ENCODE measurements around the gene VPS13C.

The VPS13C gene

DNA sequence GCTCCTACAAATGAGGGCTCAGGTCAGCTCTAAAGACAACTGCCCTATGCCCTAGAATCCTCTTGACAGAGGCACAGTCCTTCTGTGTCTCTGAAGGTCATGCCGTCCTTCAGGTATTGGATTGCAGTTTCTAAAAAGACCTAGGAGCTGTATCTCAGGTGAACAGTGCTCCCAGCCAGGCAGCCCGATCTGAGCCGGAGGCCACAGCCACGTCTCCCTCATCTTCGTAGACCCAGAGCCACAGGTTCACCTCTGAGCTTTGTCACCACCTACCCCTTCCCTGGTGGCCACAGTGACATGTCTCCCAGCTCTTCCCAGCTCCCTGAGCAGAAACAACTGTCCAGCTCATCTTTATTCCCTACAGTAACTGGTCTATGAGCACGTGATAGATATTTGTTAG lies 228.0 kb downstream of the VPS13C start:
- in situ Hi-C loops (cut with MboI; ENCODE audit: low sequenced_read_pairs, unreplicated experiment) = loop anchor here (25.0 kb wide), 2 partner anchors 670 to 1245 kb away; no protein-coding TSS in a partner anchor

DNA sequence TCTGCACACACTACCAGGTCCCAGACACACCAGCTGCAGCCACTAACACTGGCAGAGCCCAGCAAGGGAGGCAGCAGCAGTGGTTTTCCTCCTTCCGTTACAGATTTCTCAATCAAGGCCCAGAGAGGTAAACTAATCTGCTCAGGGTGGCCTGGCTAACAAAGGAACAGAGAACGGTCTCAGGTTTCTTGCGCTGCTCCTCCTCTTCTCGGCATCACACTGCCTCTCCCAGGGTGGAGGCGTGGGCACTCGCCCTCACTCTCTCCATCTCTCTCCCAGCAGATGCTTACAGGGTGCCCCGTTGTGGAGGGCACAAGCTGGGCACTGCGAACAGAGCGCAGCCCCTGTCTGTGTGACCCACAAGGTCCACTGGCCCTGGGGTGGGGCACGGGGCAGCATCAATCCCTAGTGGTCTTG lies 228.7 kb downstream of the VPS13C start:
- TF ChIP-seq, protein P1, sequence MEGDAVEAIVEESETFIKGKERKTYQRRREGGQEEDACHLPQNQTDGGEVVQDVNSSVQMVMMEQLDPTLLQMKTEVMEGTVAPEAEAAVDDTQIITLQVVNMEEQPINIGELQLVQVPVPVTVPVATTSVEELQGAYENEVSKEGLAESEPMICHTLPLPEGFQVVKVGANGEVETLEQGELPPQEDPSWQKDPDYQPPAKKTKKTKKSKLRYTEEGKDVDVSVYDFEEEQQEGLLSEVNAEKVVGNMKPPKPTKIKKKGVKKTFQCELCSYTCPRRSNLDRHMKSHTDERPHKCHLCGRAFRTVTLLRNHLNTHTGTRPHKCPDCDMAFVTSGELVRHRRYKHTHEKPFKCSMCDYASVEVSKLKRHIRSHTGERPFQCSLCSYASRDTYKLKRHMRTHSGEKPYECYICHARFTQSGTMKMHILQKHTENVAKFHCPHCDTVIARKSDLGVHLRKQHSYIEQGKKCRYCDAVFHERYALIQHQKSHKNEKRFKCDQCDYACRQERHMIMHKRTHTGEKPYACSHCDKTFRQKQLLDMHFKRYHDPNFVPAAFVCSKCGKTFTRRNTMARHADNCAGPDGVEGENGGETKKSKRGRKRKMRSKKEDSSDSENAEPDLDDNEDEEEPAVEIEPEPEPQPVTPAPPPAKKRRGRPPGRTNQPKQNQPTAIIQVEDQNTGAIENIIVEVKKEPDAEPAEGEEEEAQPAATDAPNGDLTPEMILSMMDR (IDR thresholded peaks at IDR 0.05; ENCODE audit: borderline replicate concordance, control extremely low read depth, extremely low read depth, insufficient read depth, missing control alignments) = no peak
- DNase-seq (ENCODE audit: low spot score) = no peak
- in situ Hi-C loops (cut with MboI; ENCODE audit: low sequenced_read_pairs, unreplicated experiment) = loop anchor here (25.0 kb wide), 2 partner anchors 669 to 1244 kb away; no protein-coding TSS in a partner anchor

More for the DNA sequence above, 228.0 kb downstream of the VPS13C start:
- no peak for DNase-seq (ENCODE audit: low spot score)
- TF ChIP-seq, protein P1 (IDR thresholded peaks at IDR 0.05; ENCODE audit: borderline replicate concordance, control extremely low read depth, extremely low read depth, insufficient read depth, missing control alignments) = no peak

DNA sequence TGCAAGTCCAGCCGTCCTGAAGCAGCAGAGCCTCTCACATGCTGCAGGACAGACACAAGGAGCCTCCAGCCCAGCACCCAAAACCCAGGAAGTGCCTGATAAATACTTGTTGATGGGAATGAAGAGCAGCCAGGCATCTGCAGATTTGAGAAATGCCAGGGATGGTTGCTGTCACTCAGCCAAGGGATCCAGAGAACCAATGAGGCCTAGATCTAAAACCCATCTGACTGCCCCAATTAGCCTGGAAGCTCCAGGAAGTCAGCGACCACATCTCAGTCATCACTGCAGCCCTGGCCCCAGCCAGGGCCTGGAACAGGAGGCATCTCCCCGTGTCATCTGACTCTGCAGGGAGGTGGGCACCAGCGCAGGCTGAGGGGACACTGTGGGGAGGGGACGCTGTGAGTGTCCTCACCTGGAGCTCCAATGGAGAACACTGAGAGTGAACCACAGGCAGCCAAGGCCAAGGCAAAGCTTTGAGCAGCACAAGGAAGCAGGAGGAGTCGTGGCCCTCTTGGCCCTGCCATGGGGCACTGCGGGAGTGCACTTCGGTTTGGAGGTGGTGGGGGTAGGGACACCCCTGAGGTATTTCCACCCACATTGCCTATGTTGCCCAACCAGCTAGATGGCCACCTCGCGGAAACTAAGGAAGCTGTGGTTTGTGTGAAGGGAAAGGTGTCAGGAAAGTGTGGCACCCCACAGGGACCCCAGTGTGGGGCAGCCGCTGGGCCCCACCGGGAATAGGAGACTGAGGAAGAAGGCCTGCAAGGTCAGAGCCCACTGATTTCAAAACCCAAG lies 229.5 kb downstream of the VPS13C start:
- in situ Hi-C loops (cut with MboI; ENCODE audit: low sequenced_read_pairs, unreplicated experiment) = loop anchor here (25.0 kb wide), 2 partner anchors 668 to 1243 kb away; no protein-coding TSS in a partner anchor

DNA sequence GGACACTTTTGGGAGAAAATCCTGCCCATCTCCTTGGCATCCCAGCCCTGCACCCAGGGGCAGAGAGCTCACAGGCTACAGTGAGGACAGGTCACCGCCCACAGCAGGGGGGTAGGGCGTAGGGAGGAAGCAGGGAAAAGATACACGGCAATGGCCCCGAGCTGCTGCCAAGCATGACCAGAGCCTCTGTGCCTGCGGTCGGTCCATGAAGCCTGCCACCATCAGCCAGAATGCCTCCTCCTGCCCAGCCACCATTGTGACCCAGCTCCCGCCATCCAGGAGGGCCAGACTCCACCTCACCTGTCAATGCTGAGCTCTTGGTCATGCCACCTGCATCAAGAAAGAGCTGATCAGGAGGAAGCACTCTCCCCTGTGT lies 230.7 kb downstream of the VPS13C start:
- TF ChIP-seq, protein P1 (IDR thresholded peaks at IDR 0.05; ENCODE audit: borderline replicate concordance, control extremely low read depth, extremely low read depth, insufficient read depth, missing control alignments) = no peak
- no peak for DNase-seq (ENCODE audit: low spot score)
- in situ Hi-C loops (cut with MboI; ENCODE audit: low sequenced_read_pairs, unreplicated experiment) = loop anchor here (25.0 kb wide), 2 partner anchors 667 to 1242 kb away; no protein-coding TSS in a partner anchor

More for the DNA sequence above, 229.5 kb downstream of the VPS13C start:
- TF ChIP-seq, protein P1 (IDR thresholded peaks at IDR 0.05; ENCODE audit: borderline replicate concordance, control extremely low read depth, extremely low read depth, insufficient read depth, missing control alignments) = no peak
- no peak for DNase-seq (ENCODE audit: low spot score)

DNA sequence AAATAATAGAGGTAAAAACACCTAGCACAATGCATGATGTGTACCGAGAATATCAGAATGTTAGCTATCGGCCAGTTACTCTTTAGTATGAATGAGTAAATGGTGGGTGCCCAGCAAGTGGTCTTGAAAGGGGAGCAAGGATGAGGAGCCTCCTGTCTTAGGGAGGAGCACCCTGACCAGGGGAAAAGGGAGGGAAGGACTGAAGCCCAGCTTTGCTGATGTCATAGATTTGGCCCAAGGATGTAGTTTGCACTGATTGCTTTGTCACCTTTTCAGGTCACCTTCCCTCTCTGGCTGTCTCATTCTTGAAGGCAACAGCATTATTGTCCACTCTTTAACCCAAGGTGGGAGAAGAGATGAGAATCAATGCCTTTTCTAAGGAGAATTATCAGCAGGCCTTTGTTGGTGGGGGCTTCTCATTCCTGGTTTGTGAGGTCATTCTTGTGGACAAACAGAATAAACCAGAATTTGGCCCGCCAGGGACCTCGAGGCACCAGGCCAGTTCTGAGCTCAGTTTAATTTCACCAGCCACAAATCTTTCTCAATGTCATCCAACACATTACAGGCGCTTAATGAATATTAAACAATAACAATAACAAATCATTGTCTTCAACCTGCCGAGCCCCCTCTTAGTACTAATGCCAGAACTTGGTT lies 231.3 kb downstream of the VPS13C start:
- no peak for DNase-seq (ENCODE audit: low spot score)
- in situ Hi-C loops (cut with MboI; ENCODE audit: low sequenced_read_pairs, unreplicated experiment) = loop anchor here (25.0 kb wide), 2 partner anchors 667 to 1242 kb away; no protein-coding TSS in a partner anchor
- TF ChIP-seq, protein P1 (IDR thresholded peaks at IDR 0.05; ENCODE audit: borderline replicate concordance, control extremely low read depth, extremely low read depth, insufficient read depth, missing control alignments) = no peak

DNA sequence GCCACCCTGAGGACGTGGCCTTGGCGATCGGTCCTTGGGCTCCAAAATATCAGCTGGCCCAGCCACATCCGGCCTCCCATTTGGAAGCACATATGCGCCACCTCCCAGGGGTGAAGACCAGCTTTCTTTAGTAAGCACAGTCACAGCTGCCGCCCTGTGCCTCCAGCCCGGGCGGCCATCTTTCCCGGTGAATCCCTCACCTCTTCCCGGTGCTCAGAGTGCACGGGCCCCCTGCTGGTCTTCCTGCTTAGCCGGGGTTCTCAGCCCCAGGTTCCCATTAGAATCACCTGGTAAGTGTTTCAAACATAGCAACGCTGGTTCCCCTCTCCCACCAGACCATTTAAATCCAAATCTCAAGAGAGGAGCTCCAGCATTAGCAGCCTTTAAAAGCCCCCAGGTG lies 232.2 kb downstream of the VPS13C start:
- TF ChIP-seq, protein P1 (IDR thresholded peaks at IDR 0.05; ENCODE audit: borderline replicate concordance, control extremely low read depth, extremely low read depth, insufficient read depth, missing control alignments) = no peak
- no peak for DNase-seq (ENCODE audit: low spot score)
- in situ Hi-C loops (cut with MboI; ENCODE audit: low sequenced_read_pairs, unreplicated experiment) = loop anchor here (25.0 kb wide), 2 partner anchors 666 to 1241 kb away; no protein-coding TSS in a partner anchor
